NCI-H187 treated with DMSO at 0.1 percent for 48 hours (cell line): Measurements from ENCODE around the gene AP4M1.
A peak's percentile ranks its signal among the peaks of the same experiment; 100 is the strongest.
"Not testable (repeated sequence)": the region's sequence is repeated elsewhere in the genome, so short reads cannot be mapped to it uniquely, and the experiment has no call there.

ENCODE experiments used
- DNase-seq: peaks from one replicate; lab custom pipeline; 2025; lab: John Stamatoyannopoulos, UW

The AP4M1 gene

GRCh38 chr7:100107890-100108289 is 6.4 kb downstream of the AP4M1 start:
- no peak for DNase-seq

GRCh38 chr7:100109521-100110163 is 8.2 kb downstream of the AP4M1 start:
- no peak for DNase-seq

- DNase-seq = no peak
These were observed 9.7 kb downstream of the AP4M1 start for GRCh38 chr7:100111156-100111555.

- no peak for DNase-seq
These were observed 10.5 kb downstream of the AP4M1 start for GRCh38 chr7:100111914-100112313.

- no peak for DNase-seq
These were observed 13.6 kb downstream of the AP4M1 start for GRCh38 chr7:100115026-100115425.

GRCh38 chr7:100118388-100119071 is 17.1 kb downstream of the AP4M1 start:
- DNase-seq = no peak

GRCh38 chr7:100119072-100119969 is 17.9 kb downstream of the AP4M1 start, which contains the start of the genes CNPY4 and TAF6:
Gene CNPY4, plus strand, starts transcription at chr7:100119634. Its CDS starts 111 bp downstream, at chr7:100119745.
Gene TAF6, minus strand, starts transcription at chr7:100119358. Its CDS starts 5,149 bp downstream, at chr7:100114209.
- peak; percentile 83 for DNase-seq

GRCh38 chr7:100119970-100120732 is 18.7 kb downstream of the AP4M1 start:
- DNase-seq = no peak

GRCh38 chr7:100120733-100121036 is 19.2 kb downstream of the AP4M1 start:
- no peak for DNase-seq

- peak; percentile 92 for DNase-seq
These were observed 20.6 kb downstream of the AP4M1 start for GRCh38 chr7:100122067-100122466.

GRCh38 chr7:100122568-100122967 is 21.1 kb downstream of the AP4M1 start:
- no peak for DNase-seq

GRCh38 chr7:100124301-100125230 is 23.1 kb downstream of the AP4M1 start:
- no peak for DNase-seq

- DNase-seq = no peak
These were observed 24.9 kb downstream of the AP4M1 start for GRCh38 chr7:100126239-100126930.

GRCh38 chr7:100126931-100127865 is 25.8 kb downstream of the AP4M1 start, which contains the start of gene MBLAC1:
Gene MBLAC1, plus strand, starts transcription at chr7:100126967. Its CDS starts 429 bp downstream, at chr7:100127396.
- peak; percentile 75 for DNase-seq

- DNase-seq = no peak
These were observed 26.6 kb downstream of the AP4M1 start for GRCh38 chr7:100127866-100128636.

GRCh38 chr7:100128637-100128963 is 27.2 kb downstream of the AP4M1 start:
- no peak for DNase-seq

GRCh38 chr7:100130220-100130607 is 28.8 kb downstream of the AP4M1 start:
- not testable (repeated sequence) for DNase-seq
